C4-2B (cell line): Measurements from ENCODE around the gene EFNA1.
A peak's percentile ranks its signal among the peaks of the same experiment; 100 is the strongest.

Experiments
- H3K27ac ChIP-seq: fragments of 450-650 bp; 2 replicates; pipeline ENCODE4 v1.5.1; 2017
- ZFX ChIP-seq: fragments of 450-650 bp; IDR thresholded peaks from 2 replicates; pipeline ENCODE4 v1.6.1; 2017
- TF ChIP-seq, protein P1 (sequence below): fragments of 450-650 bp; conservative IDR thresholded peaks from 2 replicates; pipeline ENCODE4 v1.5.1; 2017; ENCODE audit warnings: mild to moderate bottlenecking

EFNA1 gene

GRCh38 chr1:155127967-155128754 lies 485 bp downstream of the EFNA1 start:
- TF ChIP-seq, protein P1, sequence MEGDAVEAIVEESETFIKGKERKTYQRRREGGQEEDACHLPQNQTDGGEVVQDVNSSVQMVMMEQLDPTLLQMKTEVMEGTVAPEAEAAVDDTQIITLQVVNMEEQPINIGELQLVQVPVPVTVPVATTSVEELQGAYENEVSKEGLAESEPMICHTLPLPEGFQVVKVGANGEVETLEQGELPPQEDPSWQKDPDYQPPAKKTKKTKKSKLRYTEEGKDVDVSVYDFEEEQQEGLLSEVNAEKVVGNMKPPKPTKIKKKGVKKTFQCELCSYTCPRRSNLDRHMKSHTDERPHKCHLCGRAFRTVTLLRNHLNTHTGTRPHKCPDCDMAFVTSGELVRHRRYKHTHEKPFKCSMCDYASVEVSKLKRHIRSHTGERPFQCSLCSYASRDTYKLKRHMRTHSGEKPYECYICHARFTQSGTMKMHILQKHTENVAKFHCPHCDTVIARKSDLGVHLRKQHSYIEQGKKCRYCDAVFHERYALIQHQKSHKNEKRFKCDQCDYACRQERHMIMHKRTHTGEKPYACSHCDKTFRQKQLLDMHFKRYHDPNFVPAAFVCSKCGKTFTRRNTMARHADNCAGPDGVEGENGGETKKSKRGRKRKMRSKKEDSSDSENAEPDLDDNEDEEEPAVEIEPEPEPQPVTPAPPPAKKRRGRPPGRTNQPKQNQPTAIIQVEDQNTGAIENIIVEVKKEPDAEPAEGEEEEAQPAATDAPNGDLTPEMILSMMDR = no peak
- TF ChIP-seq ZFX = no peak
- peak overlapping the region; percentile 95 for H3K27ac ChIP-seq

DNA sequence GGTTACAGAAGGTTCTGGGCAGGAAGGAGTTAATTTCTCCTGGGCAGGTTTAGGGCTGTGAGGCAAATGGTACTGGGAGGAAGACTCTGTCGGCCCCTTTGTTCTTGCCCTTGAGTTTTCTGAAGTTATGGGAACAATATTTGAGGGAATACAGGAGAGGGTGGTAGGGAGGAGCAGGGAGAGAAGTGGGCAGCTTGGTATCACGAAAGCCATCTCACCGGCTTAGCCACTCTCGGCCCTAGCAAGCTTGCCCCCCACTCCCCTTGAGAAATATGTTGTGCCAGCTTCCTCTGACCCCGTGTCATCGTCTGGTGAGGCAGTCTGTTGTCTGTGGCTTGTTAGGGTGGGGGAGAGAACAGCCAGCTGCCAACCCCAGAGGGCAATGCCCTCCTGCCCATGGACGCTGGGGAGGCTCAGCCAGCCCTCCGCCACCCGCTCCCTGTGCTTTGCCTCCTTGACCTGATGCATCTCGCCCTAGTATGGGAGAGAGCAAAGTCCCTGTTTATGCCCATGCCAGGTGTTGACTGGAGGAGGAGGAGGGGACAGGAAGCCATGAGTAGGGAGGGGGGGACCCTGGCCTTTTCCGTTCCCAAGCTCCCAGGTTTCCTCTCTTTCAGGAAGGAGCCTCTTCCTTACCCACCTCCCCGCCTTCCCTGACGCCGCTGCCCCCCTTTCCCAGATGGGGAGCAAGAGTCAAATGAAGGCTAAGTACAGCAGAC lies 1.2 kb downstream of the EFNA1 start:
- no peak for TF ChIP-seq ZFX
- TF ChIP-seq, protein P1 = no peak
- H3K27ac ChIP-seq = peak overlapping the region; percentile 95

DNA sequence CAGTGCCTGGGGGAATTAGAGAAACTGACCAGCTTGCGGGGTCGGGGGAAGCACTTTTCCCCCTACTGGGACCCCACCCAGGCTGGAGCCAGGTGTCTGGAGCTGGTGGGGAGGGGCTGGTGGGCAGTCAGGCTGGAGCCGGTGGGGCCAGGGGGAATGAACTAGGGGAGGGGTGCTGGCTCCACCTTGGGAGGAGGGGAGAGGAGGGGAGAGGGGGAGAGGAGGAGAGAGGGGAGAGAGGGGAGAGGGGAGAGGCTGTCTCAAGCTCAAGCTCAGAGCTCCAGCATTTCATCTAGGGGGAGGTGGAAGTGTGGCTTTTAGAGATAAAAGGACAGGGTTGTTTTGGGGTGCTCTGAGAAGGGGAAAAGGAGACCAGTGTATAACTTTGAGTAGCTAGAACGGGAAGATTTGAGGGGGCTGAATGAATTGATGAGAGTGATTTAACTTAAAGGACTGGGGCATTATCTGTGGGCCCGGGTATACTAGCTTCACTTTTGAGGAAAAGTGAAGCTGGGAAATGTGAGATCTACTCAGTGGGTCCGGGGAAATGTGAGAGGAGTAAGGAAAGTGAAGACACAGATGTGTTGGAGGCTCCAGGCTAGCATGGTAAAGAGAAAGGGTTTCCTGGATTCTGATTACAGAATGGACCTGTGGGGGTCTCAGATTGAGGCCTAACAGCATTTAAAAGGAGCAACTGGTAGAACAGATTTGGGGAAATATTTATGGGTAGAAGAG lies 2.8 kb downstream of the EFNA1 start:
- TF ChIP-seq ZFX = no peak
- TF ChIP-seq, protein P1 = no peak

DNA sequence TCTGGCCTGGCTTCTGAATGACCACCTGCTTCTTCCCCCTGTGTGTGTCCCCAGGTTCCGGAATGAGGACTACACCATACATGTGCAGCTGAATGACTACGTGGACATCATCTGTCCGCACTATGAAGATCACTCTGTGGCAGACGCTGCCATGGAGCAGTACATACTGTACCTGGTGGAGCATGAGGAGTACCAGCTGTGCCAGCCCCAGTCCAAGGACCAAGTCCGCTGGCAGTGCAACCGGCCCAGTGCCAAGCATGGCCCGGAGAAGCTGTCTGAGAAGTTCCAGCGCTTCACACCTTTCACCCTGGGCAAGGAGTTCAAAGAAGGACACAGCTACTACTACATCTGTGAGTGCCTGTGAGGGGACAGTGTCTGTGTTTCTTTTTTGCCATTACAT lies 3.6 kb downstream of the EFNA1 start:
- H3K27ac ChIP-seq = peak overlapping the region; percentile 95

More for the DNA sequence above, 2.8 kb downstream of the EFNA1 start:
- peak overlapping the region; percentile 95 for H3K27ac ChIP-seq

GRCh38 chr1:155131856-155132255 lies 4.2 kb downstream of the EFNA1 start:
- TF ChIP-seq, protein P1 = no peak
- TF ChIP-seq ZFX = no peak

More for the DNA sequence above, 3.6 kb downstream of the EFNA1 start:
- no peak for TF ChIP-seq ZFX
- TF ChIP-seq, protein P1 = no peak

GRCh38 chr1:155133799-155134281 lies 6.2 kb downstream of the EFNA1 start:
- TF ChIP-seq ZFX = no peak
- TF ChIP-seq, protein P1 = no peak
- peak overlapping the region; percentile 95 for H3K27ac ChIP-seq

More at GRCh38 chr1:155131856-155132255, 4.2 kb downstream of the EFNA1 start:
- H3K27ac ChIP-seq = peak overlapping the region; percentile 95
